KMS-11 (cell line): Measurements from ENCODE around the gene ANKMY2.
"Not testable (repeated sequence)": the region's sequence is repeated elsewhere in the genome, so short reads cannot be mapped to it uniquely, and the experiment has no call there.

Experiments
- H2AFZ ChIP-seq: fragments of 200-600 bp; sonication (generic); 2 replicates; pipeline ENCODE4 v1.6.1; 2016; ENCODE audit warnings: antibody characterized with exemption, mixed run types, low read depth
- H3K27ac ChIP-seq: fragments of 200-600 bp; sonication (generic); 2 replicates; pipeline ENCODE4 v1.6.1; 2016; ENCODE audit warnings: mild to moderate bottlenecking, mixed run types
- H3K27me3 ChIP-seq: fragments of 200-600 bp; sonication (generic); 2 replicates; pipeline ENCODE4 v1.6.1; 2017; ENCODE audit warnings: mild to moderate bottlenecking, low read depth, mixed run types, moderate library complexity; ENCODE audit not compliant: insufficient read depth
- H3K36me3 ChIP-seq: fragments of 200-600 bp; sonication (generic); 2 replicates; pipeline ENCODE4 v1.6.1; 2017; ENCODE audit warnings: mild to moderate bottlenecking, mixed run types; ENCODE audit not compliant: insufficient read depth
- H3K4me1 ChIP-seq: fragments of 200-600 bp; sonication (generic); 2 replicates; pipeline ENCODE4 v1.6.1; 2016; ENCODE audit warnings: mild to moderate bottlenecking, low read depth, mixed run types; ENCODE audit not compliant: poor library complexity, severe bottlenecking
- H3K4me2 ChIP-seq: fragments of 200-600 bp; sonication (generic); 2 replicates; pipeline ENCODE4 v1.7.0; 2016; ENCODE audit warnings: mild to moderate bottlenecking, mixed run types
- H3K4me3 ChIP-seq: fragments of 200-600 bp; sonication (generic); IDR thresholded peaks from 2 replicates; pipeline ENCODE4 v1.6.1; 2017; ENCODE audit warnings: low read depth, low read length, mixed read lengths; ENCODE audit not compliant: insufficient read depth
- H3K79me2 ChIP-seq: fragments of 200-600 bp; sonication (generic); 2 replicates; pipeline ENCODE4 v1.6.1; 2016; ENCODE audit warnings: low read depth, mixed run types; ENCODE audit not compliant: insufficient read depth
- H3K9ac ChIP-seq: fragments of 200-600 bp; sonication (generic); 2 replicates; pipeline ENCODE4 v1.6.1; 2016; ENCODE audit warnings: mild to moderate bottlenecking, mixed run types
- H4K20me1 ChIP-seq: fragments of 200-600 bp; sonication (generic); 2 replicates; pipeline ENCODE4 v1.6.1; 2016; ENCODE audit warnings: mild to moderate bottlenecking, mixed run types; ENCODE audit not compliant: insufficient read depth
- CTCF ChIP-seq: fragments of 200-600 bp; sonication (generic); conservative IDR thresholded peaks from 2 replicates; pipeline ENCODE4 v1.6.1; 2017; ENCODE audit warnings: low read depth, mild to moderate bottlenecking, antibody characterized with exemption, low read length, moderate library complexity, mixed read lengths

ANKMY2 gene

GRCh38 chr7:16667355-16667754 is 21.8 kb upstream of the ANKMY2 start:
- H3K4me2 ChIP-seq, result no peak overlapping the region
- peaks cover 30% of the 10 kb centered on the region for H4K20me1 ChIP-seq
- H3K27me3 ChIP-seq, result no peaks in the 10 kb centered on the region
- peaks cover 11% of the 10 kb centered on the region; the same call in 1 of the 2 replicates for H3K36me3 ChIP-seq
- peaks cover 81% of the 10 kb centered on the region for H3K79me2 ChIP-seq
- no peak for TF ChIP-seq CTCF
- H3K27ac ChIP-seq, result no peak overlapping the region
- H3K4me1 ChIP-seq, result peaks cover 4% of the 10 kb centered on the region
- H3K9ac ChIP-seq, result no peak overlapping the region
- no peak overlapping the region for H3K4me3 ChIP-seq
- no peak overlapping the region for H2AFZ ChIP-seq

DNA sequence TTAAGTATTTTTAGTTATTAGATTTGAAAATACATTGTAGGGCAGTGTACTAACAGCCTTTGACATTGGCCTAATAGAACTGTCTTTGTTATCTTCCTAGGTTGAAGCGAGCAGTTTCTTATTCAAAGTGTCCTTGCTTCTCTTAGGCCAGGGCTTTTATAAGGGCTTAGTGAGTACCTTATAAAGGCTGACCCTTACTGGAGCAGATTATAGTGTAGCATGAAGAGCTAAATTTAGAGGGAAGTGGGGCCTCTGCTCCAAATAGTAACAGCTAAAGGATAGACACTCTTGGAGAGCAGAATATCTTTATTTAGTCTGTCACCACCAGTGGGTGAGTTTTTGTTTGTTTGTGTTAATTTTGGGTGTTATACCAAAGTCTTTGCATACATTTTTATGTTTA is 16.4 kb upstream of the ANKMY2 start:
- no peak for TF ChIP-seq CTCF
- H3K4me1 ChIP-seq, result peaks cover 48% of the 10 kb centered on the region
- H3K4me3 ChIP-seq, result no peak overlapping the region
- H3K27ac ChIP-seq, result no peak overlapping the region
- no peak overlapping the region for H3K4me2 ChIP-seq
- peaks cover 6% of the 10 kb centered on the region; the same call in 1 of the 2 replicates for H3K36me3 ChIP-seq
- peaks cover 50% of the 10 kb centered on the region for H4K20me1 ChIP-seq
- H3K27me3 ChIP-seq, result no peaks in the 10 kb centered on the region
- no peak overlapping the region for H3K9ac ChIP-seq
- H2AFZ ChIP-seq, result no peak overlapping the region
- H3K79me2 ChIP-seq, result peaks cover 85% of the 10 kb centered on the region

GRCh38 chr7:16660702-16661464 is 15.3 kb upstream of the ANKMY2 start:
- Histone ChIP-seq H3K27ac (no peak overlapping the region), H3K4me2 (peak overlapping the region; percentile 23; the same call in 1 of the 2 replicates), H4K20me1 (peaks cover 60% of the 10 kb centered on the region), H3K4me3 (no peak overlapping the region), H2AFZ (no peak overlapping the region), H3K27me3 (no peaks in the 10 kb centered on the region), H3K36me3 (peaks cover 6% of the 10 kb centered on the region; the same call in 1 of the 2 replicates), H3K9ac (no peak overlapping the region), H3K4me1 (peaks cover 52% of the 10 kb centered on the region), H3K79me2 (peaks cover 96% of the 10 kb centered on the region)
- no peak for TF ChIP-seq CTCF

GRCh38 chr7:16659854-16660497 is 14.4 kb upstream of the ANKMY2 start:
- not testable (repeated sequence) for H3K4me2 ChIP-seq, H3K9ac ChIP-seq, H3K4me3 ChIP-seq, H3K27me3 ChIP-seq, H3K36me3 ChIP-seq, H2AFZ ChIP-seq, H3K27ac ChIP-seq
- Histone ChIP-seq H3K4me1 (peaks cover 52% of the 10 kb centered on the region), H3K79me2 (peaks cover 96% of the 10 kb centered on the region), H4K20me1 (peaks cover 59% of the 10 kb centered on the region)
